OCI-LY1 (cell line): Measurements from ENCODE around the gene SDCCAG8.

ENCODE experiments used
- CTCF ChIP-seq: fragments of 200-600 bp; sonication (generic), shearing (Covaris generic); IDR thresholded peaks from 2 replicates; pipeline ENCODE4 v1.5.1; 2017; ENCODE audit warnings: mild to moderate bottlenecking, antibody characterized with exemption, low read length, moderate library complexity, mixed read lengths
- EZH2 ChIP-seq: fragments of 200-600 bp; sonication (generic), shearing (Covaris generic); IDR thresholded peaks from 2 replicates; pipeline ENCODE4 v1.8.0; 2017; ENCODE audit warnings: borderline replicate concordance, mixed run types, mild to moderate bottlenecking, antibody characterized with exemption, low read length, moderate library complexity, mixed read lengths

GRCh38 chr1:243272401-243272800, 16.6 kb downstream of the SDCCAG8 start:
- TF ChIP-seq EZH2 (no peak), CTCF (no peak)
